ENCODE measurements around the gene CHD2.

- no peak for TF ChIP-seq CTCF (IDR thresholded peaks at IDR 0.05)
- no peak for TF ChIP-seq POLR2A (IDR thresholded peaks at IDR 0.05)
Observed at GRCh38 chr15:93051236-93052089, 151.3 kb downstream of the CHD2 start.

Data from thyroid gland (tissue), 4 donors.